Brain microvascular endothelial cell (primary cell): ENCODE measurements around the gene GLIS2.
A peak's percentile ranks its signal among the peaks of the same experiment; 100 is the strongest.

ENCODE experiments used
- DNase-seq: peaks from one replicate; pipeline ENCODE4 v3.0.0-alpha.2; 2020
- H3K27ac ChIP-seq: fragments of 250-450 bp; sonication (Bioruptor Pico); 2 replicates; pipeline ENCODE4 v1.5.1; 2020; ENCODE audit warnings: mild to moderate bottlenecking, moderate library complexity
- H3K27me3 ChIP-seq: fragments of 250-450 bp; sonication (Bioruptor Pico); replicated peaks from 2 replicates; pipeline ENCODE4 v1.5.1; 2020; ENCODE audit warnings: mild to moderate bottlenecking
- H3K36me3 ChIP-seq: fragments of 250-450 bp; sonication (Bioruptor Pico); replicated peaks from 2 replicates; pipeline ENCODE4 v1.5.1; 2020; ENCODE audit warnings: mild to moderate bottlenecking
- H3K4me3 ChIP-seq: 2 replicates; pipeline ENCODE4 v1.5.1; 2011; ENCODE audit warnings: low read depth, mild to moderate bottlenecking, control low read depth, low read length, moderate library complexity
- in situ Hi-C: cut with HindIII; loops from 2 replicates; pipeline ENCODE4 v1.10.0; 2017; ENCODE audit warnings: low sequenced_read_pairs, low pct_ligation_motif_present
- TF ChIP-seq, protein P1 (sequence below): IDR thresholded peaks from 2 replicates; pipeline ENCODE4 v1.5.1; 2011; ENCODE audit warnings: low read depth, mild to moderate bottlenecking, moderate library complexity, low read length, control low read depth, inconsistent platforms; ENCODE audit errors: missing control alignments

GLIS2 gene

DNA sequence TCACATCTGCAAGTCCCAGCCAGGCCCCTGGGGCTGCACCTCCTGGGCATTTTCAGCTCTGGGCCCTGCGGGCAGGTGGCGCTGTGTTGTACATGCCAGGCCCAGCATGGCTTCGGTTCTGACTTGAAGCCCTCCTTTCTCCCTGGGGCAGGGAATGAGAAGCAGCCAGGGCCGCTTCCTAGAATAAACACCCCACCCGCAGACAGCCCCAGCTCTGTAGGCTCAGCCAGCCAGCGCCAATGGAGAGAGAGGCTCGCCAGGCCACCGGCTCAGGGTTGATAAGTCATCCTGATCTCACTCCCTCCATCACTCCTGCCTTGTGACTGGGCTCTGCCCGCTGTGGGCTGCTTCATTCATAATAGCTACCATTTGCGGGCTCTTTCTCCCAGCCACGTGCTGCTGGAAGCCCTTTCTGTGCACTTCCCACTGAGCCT, 6.0 kb upstream of the GLIS2 start:
- in situ Hi-C loops = no loop called here
- Histone ChIP-seq H3K27me3 (no peaks in the 10 kb centered on the region), H3K36me3 (no peaks in the 10 kb centered on the region), H3K4me3 (no peak overlapping the region), H3K27ac (peak overlapping the region; percentile 9)
- TF ChIP-seq, protein P1, sequence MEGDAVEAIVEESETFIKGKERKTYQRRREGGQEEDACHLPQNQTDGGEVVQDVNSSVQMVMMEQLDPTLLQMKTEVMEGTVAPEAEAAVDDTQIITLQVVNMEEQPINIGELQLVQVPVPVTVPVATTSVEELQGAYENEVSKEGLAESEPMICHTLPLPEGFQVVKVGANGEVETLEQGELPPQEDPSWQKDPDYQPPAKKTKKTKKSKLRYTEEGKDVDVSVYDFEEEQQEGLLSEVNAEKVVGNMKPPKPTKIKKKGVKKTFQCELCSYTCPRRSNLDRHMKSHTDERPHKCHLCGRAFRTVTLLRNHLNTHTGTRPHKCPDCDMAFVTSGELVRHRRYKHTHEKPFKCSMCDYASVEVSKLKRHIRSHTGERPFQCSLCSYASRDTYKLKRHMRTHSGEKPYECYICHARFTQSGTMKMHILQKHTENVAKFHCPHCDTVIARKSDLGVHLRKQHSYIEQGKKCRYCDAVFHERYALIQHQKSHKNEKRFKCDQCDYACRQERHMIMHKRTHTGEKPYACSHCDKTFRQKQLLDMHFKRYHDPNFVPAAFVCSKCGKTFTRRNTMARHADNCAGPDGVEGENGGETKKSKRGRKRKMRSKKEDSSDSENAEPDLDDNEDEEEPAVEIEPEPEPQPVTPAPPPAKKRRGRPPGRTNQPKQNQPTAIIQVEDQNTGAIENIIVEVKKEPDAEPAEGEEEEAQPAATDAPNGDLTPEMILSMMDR = peak; percentile 87
- peak; percentile 72 for DNase-seq

DNA sequence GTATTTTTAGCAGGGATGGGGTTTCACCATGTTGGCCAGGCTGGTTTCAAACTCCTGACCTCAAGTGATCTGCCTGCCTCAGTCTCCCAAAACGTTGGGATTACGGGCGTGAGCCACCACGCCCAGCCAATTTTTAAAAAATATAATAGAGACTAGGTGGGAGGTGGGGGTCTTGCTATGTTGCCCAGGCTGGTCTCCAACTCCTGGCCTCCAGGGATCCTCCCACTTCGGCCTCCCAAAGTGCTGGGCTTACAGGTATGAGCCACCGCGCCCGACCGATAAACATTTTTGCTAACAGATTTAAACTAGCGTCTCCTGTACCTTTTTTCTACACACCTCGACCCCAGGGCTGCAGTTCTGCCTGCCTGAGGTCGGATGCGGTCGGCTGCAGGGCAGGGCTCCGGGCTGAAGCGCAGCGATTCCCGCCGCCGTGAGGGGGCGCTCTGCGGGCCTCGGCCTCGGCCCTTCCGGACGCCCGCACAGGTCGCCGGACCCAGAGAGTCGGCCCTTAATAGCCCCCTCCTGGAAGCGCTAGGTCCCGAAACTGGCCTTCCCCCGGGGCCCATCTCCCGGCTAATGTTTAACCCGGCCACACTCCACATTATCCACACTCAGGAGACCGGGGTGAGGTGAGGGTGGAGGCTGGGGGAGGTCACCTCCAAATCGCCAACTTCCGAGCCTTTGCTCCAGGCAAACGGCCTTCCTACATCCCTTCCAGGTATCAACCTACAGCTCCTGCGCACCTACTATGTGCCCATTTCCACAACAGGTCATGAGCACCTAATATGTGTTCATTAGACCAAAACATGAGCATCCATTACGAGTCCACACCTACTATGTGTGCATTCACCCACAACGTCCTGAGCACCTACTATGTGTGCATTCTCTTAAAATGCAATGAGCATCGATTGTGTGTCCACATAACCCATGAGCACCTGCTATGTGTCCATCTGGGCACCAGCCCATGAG, 2.0 kb upstream of the GLIS2 start:
- in situ Hi-C loops = no loop called here
- Histone ChIP-seq H3K4me3 (no peak overlapping the region), H3K27me3 (no peaks in the 10 kb centered on the region), H3K27ac (no peak overlapping the region), H3K36me3 (no peaks in the 10 kb centered on the region)
- TF ChIP-seq, protein P1 = peak; percentile 63
- DNase-seq = no peak

DNA sequence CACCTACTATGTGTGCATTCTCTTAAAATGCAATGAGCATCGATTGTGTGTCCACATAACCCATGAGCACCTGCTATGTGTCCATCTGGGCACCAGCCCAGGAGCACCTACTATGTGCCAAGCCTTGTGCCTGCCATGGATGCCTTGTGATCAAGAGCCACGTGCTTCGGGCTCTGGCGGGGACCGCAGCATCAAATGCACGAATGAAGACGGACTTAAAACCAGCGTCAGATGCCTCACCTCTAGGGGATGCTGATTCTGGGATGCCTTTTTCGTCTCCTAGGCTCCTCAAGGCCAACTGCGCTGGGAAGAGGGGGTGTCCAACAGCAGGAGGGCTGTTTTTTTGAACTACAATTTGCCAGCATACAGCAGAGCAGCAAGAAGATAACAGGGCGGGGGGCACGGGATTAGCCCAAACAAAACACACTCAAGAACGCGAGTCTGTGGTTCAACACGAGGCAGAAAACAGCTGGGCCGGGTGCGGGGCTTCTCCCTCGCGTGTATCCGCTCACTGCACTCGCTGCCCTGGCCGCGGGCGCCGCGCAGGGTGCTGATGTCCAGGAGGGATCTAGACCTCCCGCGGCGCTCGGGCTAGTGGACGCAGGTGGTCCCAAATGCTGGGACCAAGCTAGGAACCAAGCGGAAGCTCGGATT, 1.2 kb upstream of the GLIS2 start:
- TF ChIP-seq, protein P1 = no peak
- H3K27me3 ChIP-seq = no peaks in the 10 kb centered on the region
- peak overlapping the region; percentile 51 for H3K27ac ChIP-seq
- no peak for DNase-seq
- H3K36me3 ChIP-seq = no peaks in the 10 kb centered on the region
- in situ Hi-C loops = no loop called here
- H3K4me3 ChIP-seq = peak overlapping the region; percentile 53

- DNase-seq = no peak
- TF ChIP-seq, protein P1 = no peak
- Histone ChIP-seq H3K4me3 (peak overlapping the region; percentile 65), H3K36me3 (no peaks in the 10 kb centered on the region), H3K27me3 (no peaks in the 10 kb centered on the region), H3K27ac (peak overlapping the region; percentile 26)
- in situ Hi-C loops = no loop called here
Observed at GRCh38 chr16:4316108-4316863, 419 bp downstream of the GLIS2 start.

GRCh38 chr16:4316864-4317531, 1.1 kb downstream of the GLIS2 start:
- TF ChIP-seq, protein P1 = no peak
- H3K36me3 ChIP-seq = no peaks in the 10 kb centered on the region
- in situ Hi-C loops = no loop called here
- H3K27me3 ChIP-seq = no peaks in the 10 kb centered on the region
- no peak for DNase-seq
- peak overlapping the region; percentile 65 for H3K4me3 ChIP-seq
- H3K27ac ChIP-seq = no peak overlapping the region
